SIG-M5 treated with dmso at 0.1 percent for 504 hours (cell line): ENCODE results near the gene SRRM3.
"Not testable (repeated sequence)": the region's sequence is repeated elsewhere in the genome, so short reads cannot be mapped to it uniquely, and the experiment has no call there.

Experiments
- DNase-seq: peaks from one replicate; lab custom pipeline; 2025; ENCODE audit not compliant: unreplicated experiment; lab: John Stamatoyannopoulos, UW

The SRRM3 gene

GRCh38 chr7:76335417-76335816 is 133.7 kb downstream of the SRRM3 start:
- DNase-seq: not testable (repeated sequence)

- no peak for DNase-seq
These were observed 134.4 kb downstream of the SRRM3 start for GRCh38 chr7:76336094-76336493.
